HG02981 (cell line): ENCODE measurements around the gene PDZD2.
"Not testable (repeated sequence)": the region's sequence is repeated elsewhere in the genome, so short reads cannot be mapped to it uniquely, and the experiment has no call there.

Experiments used
- ATAC-seq: cut with Tn5 transposase; IDR thresholded peaks from one replicate; pipeline ENCODE4 v1.9.1; 2021; ENCODE audit warnings: mild to moderate bottlenecking, moderate library complexity; ENCODE audit not compliant: unreplicated experiment

The PDZD2 gene

GRCh38 chr5:31767335-31768031 lies 128.6 kb downstream of the PDZD2 start:
- ATAC-seq = no peak

GRCh38 chr5:31768046-31768445 lies 129.1 kb downstream of the PDZD2 start:
- ATAC-seq = no peak

GRCh38 chr5:31768784-31769183 lies 129.9 kb downstream of the PDZD2 start:
- ATAC-seq = no peak

GRCh38 chr5:31769530-31769929 lies 130.6 kb downstream of the PDZD2 start:
- no peak for ATAC-seq

GRCh38 chr5:31770132-31770720 lies 131.3 kb downstream of the PDZD2 start:
- ATAC-seq = no peak

- peak; percentile 82 for ATAC-seq
These were observed 132.1 kb downstream of the PDZD2 start for GRCh38 chr5:31770998-31771397.

- peak; percentile 7 for ATAC-seq
These were observed 132.6 kb downstream of the PDZD2 start for GRCh38 chr5:31771500-31771899.

- ATAC-seq = not testable (repeated sequence)
These were observed 137.4 kb downstream of the PDZD2 start for GRCh38 chr5:31776294-31776693.

GRCh38 chr5:31776976-31777651 lies 138.2 kb downstream of the PDZD2 start:
- no peak for ATAC-seq

- no peak for ATAC-seq
These were observed 142.8 kb downstream of the PDZD2 start for GRCh38 chr5:31781772-31782171.

- ATAC-seq = no peak
These were observed 144.2 kb downstream of the PDZD2 start for GRCh38 chr5:31783086-31783645.

- no peak for ATAC-seq
These were observed 144.8 kb downstream of the PDZD2 start for GRCh38 chr5:31783731-31784130.

GRCh38 chr5:31786090-31786631 lies 147.2 kb downstream of the PDZD2 start:
- no peak for ATAC-seq

GRCh38 chr5:31794009-31794408 lies 155.1 kb downstream of the PDZD2 start:
- no peak for ATAC-seq

- ATAC-seq = no peak
These were observed 159.2 kb downstream of the PDZD2 start for GRCh38 chr5:31798168-31798567.

GRCh38 chr5:31800351-31800750 lies 161.4 kb downstream of the PDZD2 start:
- no peak for ATAC-seq

GRCh38 chr5:31805785-31806400 lies 167.0 kb downstream of the PDZD2 start:
- ATAC-seq = no peak

- ATAC-seq = no peak
These were observed 167.6 kb downstream of the PDZD2 start for GRCh38 chr5:31806561-31806960.

- ATAC-seq = no peak
These were observed 169.0 kb downstream of the PDZD2 start for GRCh38 chr5:31807789-31808540.
